Measurements from ENCODE around the gene CCDC6. TPM values are rescaled to one million over a fixed set of nuclear protein-coding genes. Genes with fewer than 3 reads are reported as not detected.

Gene CCDC6
- total RNA-seq, 4 donors from 2014 or later, result 21.5 to 42.2 (median 35.6) TPM

GRCh38 chr10:59805014-59805413 lies 101.3 kb downstream of the CCDC6 start:
- no peak for TF ChIP-seq CTCF (IDR thresholded peaks at IDR 0.05; ENCODE audit: low read depth)

GRCh38 chr10:59804220-59804619 lies 102.1 kb downstream of the CCDC6 start:
- no peak for TF ChIP-seq CTCF (IDR thresholded peaks at IDR 0.05; ENCODE audit: low read depth)

- no peak for TF ChIP-seq CTCF (IDR thresholded peaks at IDR 0.05; ENCODE audit: low read depth)
Observed at GRCh38 chr10:59803714-59804113, 102.6 kb downstream of the CCDC6 start.

GRCh38 chr10:59801171-59801570 lies 105.2 kb downstream of the CCDC6 start:
- TF ChIP-seq CTCF (IDR thresholded peaks at IDR 0.05; ENCODE audit: low read depth), result no peak

- no peak for TF ChIP-seq CTCF (IDR thresholded peaks at IDR 0.05; ENCODE audit: low read depth)
Observed at GRCh38 chr10:59799421-59799820, 106.9 kb downstream of the CCDC6 start.

GRCh38 chr10:59793919-59794318 lies 112.4 kb downstream of the CCDC6 start:
- no peak for TF ChIP-seq CTCF (IDR thresholded peaks at IDR 0.05; ENCODE audit: low read depth)

GRCh38 chr10:59792812-59793211 lies 113.5 kb downstream of the CCDC6 start:
- TF ChIP-seq CTCF (IDR thresholded peaks at IDR 0.05; ENCODE audit: low read depth), result no peak
